GM18909 (cell line): Measurements from ENCODE around the gene EVX1.

Source experiments
- ATAC-seq: cut with Tn5 transposase; IDR thresholded peaks from one replicate; pipeline ENCODE4 v1.9.1; 2021; ENCODE audit warnings: mild to moderate bottlenecking; ENCODE audit not compliant: unreplicated experiment, poor library complexity

Gene EVX1

DNA sequence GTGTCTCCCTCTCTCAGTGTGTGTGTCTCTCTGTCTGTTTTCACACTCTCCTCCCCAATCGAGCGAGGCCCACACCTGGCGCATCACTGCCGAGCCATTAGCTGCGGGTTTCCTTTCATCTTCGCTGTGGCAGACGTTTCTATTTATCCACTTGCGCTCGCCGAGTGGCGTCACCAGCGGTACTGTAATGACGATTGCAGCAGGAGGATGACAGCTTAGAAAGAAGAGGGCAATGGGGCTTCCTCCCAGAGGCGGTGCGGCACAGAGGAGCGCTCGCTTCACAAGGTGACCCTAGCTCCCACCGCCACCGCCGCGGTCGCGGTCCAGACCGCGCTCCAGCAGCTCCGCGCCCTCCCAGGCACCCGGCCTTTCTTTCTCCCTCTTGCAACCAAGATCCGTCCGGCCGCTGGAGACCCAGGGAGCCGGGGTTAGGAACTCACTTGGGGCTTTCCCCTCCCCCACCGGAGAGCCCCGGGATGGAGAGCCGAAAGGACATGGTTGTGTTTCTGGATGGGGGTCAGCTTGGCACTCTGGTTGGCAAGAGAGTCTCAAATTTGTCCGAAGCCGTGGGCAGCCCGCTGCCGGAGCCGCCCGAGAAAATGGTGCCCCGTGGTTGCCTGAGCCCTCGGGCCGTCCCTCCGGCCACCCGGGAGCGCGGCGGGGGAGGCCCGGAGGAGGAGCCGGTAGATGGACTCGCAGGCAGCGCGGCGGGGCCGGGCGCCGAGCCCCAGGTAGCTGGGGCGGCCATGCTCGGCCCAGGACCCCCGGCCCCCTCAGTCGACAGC lies at the start of gene EVX1:
EVX1 (plus strand) TSS at position 248 of the 785 bp plus-strand sequence; CDS start at position 477, 229 bp downstream.
- ATAC-seq, result no peak

DNA sequence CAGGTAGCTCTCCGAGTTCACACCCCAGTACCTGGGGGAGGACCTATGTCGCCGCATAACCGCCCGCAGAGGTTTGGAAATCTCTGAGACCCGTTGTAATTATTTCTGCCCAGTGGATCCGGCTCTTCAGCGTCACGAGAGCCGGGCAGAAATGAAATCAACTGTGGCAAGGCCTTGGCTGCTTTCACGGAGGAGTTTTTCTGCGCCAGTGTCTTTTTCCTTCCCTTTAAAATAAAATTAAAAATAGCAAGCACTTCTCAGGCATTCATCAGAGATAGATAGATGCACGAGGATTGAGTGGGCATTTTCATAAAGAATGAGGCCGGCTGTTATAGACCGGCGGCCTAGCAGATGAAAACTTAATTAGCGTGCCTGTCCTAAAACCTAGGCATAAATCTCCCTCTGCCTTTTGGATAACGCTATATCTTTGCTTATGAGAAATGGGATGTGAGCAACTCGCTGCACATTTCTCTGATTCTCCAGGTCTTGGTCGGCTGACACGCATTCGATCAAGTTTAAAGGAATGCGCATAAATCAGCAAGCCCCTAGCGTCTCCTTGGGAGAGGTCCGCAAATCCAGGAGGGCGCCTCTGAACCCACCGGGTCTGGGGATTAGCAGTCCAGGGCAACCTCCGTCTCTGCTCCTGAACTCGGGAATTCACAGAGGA lies 49.1 kb upstream of the EVX1 start:
- ATAC-seq, result no peak

DNA sequence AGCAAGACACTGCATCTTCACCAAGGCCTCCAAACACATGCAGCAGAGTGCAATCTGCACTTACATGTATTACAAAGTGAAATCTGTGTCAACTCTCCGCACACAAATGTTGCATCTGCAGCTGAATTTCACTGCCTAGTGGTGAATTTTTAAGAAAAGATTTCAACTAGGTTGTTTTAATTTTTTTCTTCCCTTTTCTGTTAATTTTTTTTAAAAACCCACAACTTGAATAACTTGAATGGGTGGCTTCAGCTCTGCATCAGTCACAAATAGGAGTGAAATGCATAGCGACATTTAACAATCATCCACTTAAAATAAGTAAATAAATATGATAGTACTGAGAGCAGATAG lies 48.6 kb upstream of the EVX1 start:
- ATAC-seq, result no peak

DNA sequence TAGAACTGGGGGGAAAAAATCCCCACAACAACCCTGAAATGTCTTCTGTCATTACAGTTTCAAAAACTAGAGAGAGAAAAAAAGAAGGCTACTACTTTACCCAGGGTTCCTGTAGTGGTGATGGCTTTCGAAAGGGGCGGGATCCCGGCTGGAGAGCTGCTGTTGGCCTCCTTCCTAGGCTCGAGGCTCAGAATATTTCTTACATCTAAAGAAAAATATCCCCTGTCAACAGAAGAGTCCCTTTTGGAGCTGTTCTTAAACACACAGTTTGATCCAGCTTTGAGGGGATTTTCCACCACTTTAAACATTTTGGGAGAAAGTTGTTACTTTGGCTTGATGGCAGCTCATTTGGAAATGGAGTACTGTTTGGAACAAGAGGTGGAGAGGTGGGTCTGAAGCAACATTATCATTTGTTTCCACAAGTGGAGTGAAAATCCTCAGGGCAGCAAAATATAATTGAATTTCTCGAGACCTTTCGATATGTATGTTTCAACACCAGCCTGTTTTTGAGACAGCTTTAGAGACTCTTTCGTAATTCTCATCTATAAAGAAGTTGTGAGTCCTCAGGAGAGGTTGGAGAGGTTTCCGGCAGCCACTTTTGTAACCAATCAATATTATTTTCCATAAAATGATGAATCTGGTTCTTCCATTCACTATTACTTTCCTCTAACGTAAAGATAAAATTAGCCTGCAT lies 47.8 kb upstream of the EVX1 start:
- no peak for ATAC-seq

DNA sequence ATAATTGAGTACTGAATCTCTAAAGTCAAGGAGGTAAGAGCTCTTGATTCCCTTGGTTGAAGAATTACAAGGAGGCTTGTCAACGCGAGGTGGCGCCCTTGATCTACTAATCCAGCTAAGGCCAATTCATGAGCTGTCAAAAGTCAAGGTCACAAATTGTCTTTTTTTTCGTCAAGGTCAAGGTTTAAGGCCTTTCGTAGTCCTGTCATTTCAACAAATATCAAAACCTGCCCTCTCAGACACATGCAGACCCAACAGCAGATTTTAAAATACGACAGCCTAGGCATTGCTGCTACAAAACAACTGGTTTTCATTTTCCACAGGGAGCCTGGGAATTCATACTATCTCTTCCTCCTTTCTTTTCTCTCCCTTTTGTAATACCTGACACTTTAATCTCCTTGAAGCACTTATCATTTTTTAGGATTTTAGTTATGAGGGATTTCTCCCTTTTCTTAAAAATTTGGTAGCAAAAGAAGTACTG lies 46.3 kb upstream of the EVX1 start:
- ATAC-seq, result no peak

DNA sequence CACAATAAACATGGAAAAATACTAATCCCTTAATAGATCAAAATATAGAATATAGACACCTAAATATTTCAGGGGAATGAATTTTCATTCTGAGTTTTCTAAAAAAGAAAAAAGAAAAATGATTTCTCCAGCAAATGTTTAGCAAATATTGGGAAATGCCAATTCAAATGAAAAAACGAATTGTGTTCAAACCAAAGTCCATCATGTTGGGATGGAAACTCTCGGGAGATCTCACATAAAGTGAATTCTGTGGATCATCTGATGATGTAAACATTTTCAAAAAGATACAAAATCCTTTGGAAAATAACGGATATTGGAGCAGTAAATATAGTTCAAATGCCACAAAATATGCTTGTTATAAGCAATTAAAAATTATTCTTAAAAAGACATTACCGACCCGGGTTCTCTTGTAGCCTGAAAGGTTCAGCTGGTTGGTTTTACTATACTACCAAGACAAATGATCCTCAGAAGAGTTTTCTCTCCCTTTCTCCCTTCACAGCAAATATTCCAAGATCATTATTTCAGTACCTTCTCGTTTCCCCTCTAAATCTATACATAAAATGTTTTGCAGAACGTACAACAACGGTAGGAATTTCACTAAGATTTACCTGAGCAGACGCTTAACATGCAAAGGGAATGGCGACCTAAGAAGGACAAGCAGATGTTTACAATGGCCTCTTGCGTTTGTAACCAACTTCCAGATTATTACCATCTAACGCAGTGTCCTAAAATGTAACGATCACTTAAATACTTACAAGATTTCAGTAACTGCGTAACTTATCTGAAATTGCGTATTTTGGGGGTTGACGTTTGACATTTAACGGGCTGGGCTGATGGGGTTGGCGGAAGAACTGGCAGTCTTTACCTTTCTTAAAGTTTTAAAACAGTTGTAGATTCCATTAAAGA lies 45.2 kb upstream of the EVX1 start:
- ATAC-seq, result no peak

DNA sequence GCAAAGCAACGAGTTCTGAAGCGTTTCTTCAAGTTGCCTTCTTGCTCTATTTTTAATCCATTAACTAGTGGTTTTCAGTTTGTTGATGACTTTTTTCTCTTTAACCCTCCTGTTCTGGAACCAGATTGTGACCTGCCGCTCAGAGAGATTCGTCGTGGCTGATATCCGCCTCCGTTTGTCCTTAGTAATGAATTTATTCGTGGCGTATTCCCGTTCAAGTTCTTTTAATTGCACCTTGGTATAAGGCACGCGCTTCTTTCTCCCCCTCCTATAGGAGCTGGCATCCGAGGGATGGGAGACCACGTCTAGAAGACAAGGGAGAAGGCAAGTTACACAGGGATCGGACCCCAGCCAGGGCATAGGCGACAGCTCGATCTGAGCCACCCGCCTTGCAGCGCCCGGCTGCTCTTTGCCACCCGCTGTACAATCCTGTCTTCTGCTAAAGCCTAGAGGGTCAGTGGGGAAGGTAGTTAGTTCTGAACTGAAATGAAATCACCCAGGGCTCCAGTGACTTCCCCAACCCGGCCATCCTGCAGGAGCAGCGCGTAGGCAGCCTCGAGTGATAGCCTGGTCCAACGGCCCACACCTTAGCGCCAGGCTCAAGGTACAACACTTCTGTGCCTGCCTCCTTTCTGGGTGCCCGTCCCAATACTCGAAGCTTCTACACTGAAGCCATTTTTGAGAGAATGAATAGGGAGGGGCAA lies 44.3 kb upstream of the EVX1 start:
- no peak for ATAC-seq

DNA sequence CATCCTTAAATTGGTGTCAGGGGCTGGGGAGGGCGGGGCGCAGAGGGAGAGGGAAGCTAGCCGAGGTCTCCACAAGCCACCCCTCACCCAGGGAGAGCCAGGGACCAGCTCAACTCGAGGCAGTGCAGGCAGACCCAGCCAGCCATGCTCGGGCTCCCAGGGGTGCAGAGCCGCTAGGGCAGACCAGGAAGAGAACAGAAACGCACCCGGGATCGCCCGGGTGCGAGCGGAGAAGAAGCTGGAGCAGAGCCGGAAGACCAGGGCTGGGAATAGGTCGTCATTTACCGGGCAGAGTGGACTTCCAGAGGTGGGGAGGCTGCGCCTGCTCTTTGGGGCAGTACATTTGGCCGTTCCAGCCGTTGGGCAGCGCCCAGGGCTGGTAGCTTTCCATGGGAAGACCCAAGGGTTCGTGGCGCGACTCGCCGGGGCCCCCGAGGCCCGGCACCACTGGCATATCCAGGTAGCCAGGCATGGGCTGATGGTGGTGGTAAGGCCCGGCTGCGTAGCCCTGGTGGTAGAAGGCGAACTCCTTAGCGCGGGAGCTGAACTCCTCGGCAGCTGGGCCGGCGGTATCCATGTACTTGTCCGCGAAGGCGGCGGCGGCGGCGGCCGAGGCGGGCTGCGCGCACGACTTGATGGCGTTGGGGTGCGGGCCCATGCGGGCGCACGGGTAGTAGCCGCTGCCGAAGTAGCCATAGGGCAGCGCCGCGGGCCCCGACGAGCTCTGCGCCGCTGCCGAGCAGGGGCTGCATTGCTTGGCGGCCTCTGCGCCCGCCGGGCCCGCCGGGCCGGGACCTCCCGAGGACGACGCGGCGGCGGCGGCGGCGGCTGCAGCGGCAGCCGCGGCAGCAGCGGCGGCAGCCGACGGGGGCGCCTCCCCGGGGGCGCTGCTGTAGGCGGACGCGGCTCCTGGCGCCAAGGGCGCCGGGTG lies 43.5 kb upstream of the EVX1 start:
- no peak for ATAC-seq

DNA sequence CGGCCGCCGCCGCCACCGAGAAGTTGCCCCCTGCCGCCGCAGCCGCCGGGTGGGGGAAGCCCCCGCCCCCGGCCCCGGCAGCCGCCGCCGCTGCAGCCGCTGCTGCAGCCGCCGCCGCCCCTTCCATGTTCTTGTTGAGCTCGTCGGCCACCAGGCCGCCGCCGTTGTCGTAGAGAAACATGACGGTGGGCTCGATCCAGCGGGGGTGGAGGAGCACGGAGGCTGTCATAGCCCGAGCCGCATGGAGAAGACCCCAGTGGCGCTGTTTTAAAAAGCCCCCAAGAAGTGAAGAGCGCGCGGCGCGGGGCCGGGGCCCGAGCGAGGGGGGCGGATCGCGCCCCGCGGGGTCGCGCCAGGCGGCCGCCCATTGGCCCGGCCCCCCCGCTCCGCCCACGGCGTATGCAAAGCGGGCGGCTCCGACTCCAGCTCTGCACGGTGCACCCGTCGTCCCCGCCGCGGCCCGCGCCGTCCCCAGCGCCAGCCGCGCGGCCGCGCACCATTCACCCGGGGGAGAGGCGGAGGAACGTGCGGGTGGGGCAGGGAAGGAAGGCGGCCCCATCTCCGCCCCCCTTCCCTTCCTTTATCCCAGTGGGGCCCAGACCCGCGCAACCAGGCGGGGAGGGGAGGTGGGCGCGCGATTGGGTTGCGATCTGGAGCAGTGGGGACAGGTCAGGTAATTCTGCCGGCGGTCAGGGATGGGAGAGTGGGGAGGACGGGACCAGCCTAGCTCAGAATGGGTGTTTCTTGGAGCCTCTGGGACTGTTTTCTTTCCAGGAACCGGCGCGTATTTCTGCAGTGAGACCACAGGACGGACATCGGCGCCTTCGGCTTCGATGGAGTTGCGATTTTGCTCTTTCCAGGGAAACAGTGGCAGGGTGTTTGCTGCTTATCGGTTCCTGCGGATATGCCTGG lies 42.5 kb upstream of the EVX1 start, which contains the start of gene HOXA13:
HOXA13 (minus strand) TSS at position 243 of the 912 bp plus-strand sequence; CDS start at position 229, 14 bp downstream.
- no peak for ATAC-seq

DNA sequence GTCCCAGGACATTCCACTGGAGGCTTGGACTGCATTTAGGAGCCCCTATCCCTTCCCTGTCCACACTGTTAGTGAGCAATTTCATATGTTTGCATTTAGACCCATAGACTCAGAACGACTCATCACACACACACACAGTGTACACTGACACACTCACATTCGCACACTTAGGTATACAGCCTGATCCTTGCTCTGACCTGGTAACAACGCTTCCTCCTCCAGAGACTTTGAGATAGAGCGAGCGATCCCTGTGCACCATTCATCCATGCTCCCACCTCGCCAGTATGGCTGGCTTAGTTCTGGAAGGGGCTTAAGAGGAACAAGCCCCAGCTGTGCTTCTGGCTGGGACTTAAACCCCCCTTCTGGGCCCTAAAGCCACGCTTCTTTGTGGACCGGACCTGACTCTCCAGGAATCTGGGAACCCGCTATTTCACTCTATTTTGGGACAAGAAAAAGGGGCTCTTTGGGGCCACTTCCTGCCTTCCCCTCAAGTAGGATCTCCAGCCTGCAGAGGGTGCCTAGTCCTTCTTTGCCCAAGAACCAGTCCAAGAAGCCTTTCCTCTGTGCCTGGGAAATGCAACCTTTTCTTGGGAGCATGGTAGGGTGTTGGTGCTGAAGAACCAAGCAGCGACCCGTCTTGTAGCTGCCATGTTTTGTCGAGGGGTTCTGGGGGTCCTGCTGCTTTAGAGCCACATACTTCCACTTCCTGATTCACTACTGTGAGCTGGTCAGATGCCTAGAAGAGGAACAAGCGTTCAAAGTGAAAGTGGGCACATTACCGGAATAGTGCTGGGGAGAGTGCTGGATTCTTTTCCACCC lies 41.6 kb upstream of the EVX1 start:
- no peak for ATAC-seq

DNA sequence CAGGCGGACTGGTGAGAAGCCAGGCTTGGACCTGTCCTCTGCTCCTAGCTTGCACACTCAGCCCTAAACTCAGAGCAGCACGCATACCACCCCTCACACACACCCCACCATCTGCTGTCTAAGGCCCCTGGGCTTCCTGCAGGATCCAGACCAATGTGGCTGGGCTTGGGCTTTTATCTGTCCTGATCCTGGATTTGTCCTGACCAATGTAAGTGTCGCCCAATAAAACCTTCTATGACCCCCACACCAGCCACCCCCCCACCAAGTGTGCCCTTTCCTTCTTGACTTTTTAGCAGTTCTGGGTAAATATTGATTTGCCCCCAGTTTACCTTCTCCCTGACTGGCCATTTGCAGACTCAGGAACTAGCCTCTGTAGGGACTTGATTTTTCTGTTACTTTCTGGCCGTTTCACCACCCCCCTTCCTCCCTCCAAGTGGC lies 41.0 kb upstream of the EVX1 start:
- ATAC-seq, result no peak

DNA sequence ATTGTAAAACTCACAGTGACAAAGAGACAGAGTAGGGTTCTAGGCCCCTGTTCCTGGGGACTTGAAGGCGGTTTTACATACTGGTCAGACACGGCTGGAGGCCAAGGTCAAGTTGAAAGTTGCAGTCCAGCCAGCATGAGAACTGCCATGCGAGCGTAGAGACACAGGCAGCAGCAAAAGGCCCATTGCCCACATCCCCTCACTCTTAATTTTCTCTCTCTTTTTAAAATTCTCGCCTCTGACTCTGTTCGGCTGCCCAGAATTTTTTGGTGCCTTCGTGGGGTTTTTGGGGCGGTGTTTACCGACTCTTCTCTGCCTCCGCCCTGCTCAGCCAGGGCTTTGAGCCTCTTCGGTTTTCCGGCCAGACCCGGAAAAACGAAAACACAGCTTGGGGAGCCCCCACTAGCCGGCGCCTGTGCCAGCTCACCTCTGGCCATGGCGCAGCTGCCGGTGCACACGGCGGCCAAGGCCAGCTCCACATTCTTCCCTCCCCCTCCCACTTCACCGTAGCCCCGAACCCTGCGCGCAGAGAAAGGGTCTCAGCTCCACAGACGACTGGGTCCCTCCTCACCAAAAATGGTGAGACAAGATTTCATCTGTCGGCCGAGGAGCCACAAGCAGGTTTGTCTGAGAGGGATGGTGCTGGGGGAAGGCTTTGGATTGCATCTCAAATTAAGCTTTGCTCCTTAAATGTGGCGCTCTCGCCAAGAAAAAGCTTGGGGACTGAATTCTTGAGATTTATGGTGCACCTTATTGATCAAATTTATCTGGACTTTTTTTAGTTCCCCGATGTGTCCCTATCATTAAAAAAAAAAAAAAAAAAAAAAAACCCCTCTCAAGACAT lies 40.4 kb upstream of the EVX1 start:
- no peak for ATAC-seq

DNA sequence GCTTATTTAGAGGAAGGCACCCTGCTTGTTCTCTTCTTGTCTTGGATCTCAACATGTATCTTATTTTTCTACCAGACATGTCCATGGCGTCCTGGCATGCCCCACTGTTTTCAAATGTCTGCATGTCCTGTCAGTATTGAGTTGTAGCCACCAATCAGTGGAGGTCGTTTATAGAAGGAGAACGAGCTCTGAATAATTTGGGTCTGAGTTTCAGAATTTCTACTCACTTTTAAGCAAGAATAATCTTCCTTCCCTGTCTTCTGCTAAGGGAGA lies 39.8 kb upstream of the EVX1 start:
- no peak for ATAC-seq

DNA sequence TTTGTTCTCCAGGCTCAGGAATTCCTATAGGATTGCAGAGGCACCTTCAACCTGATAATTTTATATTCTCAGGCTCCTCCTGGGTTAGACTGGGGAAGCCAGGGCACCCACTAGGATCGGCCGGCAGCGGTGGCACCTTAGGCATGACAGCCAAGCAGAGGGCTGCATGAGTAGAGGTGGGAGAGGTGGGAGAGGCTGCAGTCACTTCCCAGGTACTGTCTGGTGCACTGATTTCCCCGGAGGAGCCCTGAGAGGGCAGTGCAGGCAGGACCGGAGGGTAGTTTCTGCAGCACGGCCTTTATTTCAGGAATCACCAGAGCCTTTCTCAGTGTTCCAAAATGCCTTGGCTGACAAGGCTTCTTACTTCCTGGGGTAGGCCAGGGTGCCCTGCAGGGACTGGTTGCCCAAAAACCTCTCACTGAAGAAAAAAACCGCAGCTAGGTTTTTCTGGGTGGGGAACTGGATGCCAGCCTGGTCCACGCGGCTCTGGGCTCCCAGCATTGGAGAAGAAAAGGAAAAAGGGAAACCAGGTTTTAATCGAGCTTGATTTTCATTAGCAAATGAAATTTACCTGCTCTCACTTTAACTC lies 39.1 kb upstream of the EVX1 start:
- no peak for ATAC-seq

DNA sequence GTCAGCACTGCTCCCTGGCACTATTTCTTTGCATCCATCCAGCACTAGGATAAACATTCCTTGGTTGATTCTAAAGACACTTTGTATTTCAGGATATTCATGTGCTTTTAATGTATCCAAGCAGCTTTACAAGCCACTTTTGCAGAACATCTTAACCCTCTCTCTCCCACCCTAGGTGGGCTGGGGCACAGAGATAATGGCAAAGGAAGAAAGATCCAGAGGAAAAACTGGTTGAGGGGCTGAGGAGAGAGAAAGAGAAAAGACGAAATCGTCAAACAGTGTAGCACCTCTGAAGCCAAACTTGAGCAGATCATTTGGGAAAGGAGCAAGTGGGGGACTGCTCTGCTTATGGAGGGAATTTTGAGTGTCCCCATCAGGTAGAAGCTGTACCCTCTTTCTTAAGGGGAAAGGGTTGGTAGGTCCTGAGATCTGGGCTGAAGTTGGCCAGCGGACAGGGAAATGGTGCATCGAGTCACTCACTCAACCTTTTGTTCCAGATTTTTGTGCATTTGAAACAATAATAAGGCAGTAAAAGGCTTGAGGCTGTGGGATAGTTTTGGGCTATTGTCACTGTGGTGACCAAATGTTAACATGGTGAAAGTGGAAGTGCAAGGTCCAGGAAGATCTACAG lies 38.5 kb upstream of the EVX1 start:
- ATAC-seq, result no peak
